HCT116 (cell line): Measurements from ENCODE around the gene IVD. TPM values are rescaled to one million over a fixed set of nuclear protein-coding genes. Genes with fewer than 3 reads are reported as not detected.

Experiments
- ATAC-seq: fragments of 200-7000 bp; cut with Tn5 transposase; 2 replicates; pipeline ENCODE4 v1.9.1; 2020; ENCODE audit warnings: mild to moderate bottlenecking, moderate library complexity
- BruUV-seq: library from RNA; stranded (reverse); fragments of 400-500 nt; replicated peaks from 2 replicates; lab custom pipeline; 2021; lab: Mats Ljungman, UMichigan
- CTCF ChIA-PET: fragments of 300-600 bp; sonication (Branson Sonifier 250); formaldehyde crosslinking; loops from one replicate; lab custom pipeline; 2021; ENCODE audit warnings: antibody characterized with exemption; lab: Charles Lee
- POLR2A ChIA-PET: fragments of 300-600, 350-600 bp; sonication (Branson Sonifier 250); formaldehyde crosslinking; loops from one replicate; lab custom pipeline; 2021; ENCODE audit warnings: antibody characterized with exemption; lab: Charles Lee
- RAD21 ChIA-PET, 2 experiments: fragments of 300-600 bp; sonication (Branson Sonifier 250); formaldehyde crosslinking; loops; one replicate each; lab custom pipeline; 2023; ENCODE audit warnings: low total read pairs in 2 of 2; ENCODE audit not compliant: uncharacterized antibody in 2 of 2, unreplicated experiment in 2 of 2, low non-redundant PET in 1 of 2; lab: Charles Lee
- DNase-seq: peaks from one replicate; pipeline ENCODE4 v3.0.0-alpha.2; 2010; ENCODE audit warnings: low read depth, low spot score
- H2AFZ ChIP-seq: fragments of 200-600 bp; shearing (Covaris generic), sonication (generic); 2 replicates; pipeline ENCODE4 v1.6.1; 2017; ENCODE audit warnings: low read depth, mixed run types, mixed read lengths, antibody characterized with exemption, low read length; ENCODE audit not compliant: poor library complexity, severe bottlenecking
- H3K27ac ChIP-seq: 2 replicates; pipeline ENCODE4 v1.5.1; 2012; ENCODE audit warnings: low read depth, low read length
- H3K27me3 ChIP-seq: fragments of 200-600 bp; sonication (generic); 2 replicates; pipeline ENCODE4 v1.6.1; 2016; ENCODE audit warnings: mixed run types, low read length, mixed read lengths; ENCODE audit not compliant: insufficient read depth
- H3K36me3 ChIP-seq, 2 experiments: fragments of 200-500 bp in 1 of 2; fragments of 200-600 bp in 1 of 2; sonication (Bioruptor generic) in 1 of 2; sonication (generic) in 1 of 2; 2 replicates each; pipeline versions ENCODE4 v1.5.1 to v1.6.1; 2014 to 2016; ENCODE audit warnings: low read length in 2 of 2, inconsistent platforms in 1 of 2, mixed read lengths in 1 of 2, mixed run types in 1 of 2; ENCODE audit not compliant: insufficient read depth in 2 of 2, control insufficient read depth in 1 of 2
- H3K4me1 ChIP-seq, 2 experiments: fragments of 200-600 bp in 1 of 2; sonication (generic) in 1 of 2; 2 replicates each; pipeline versions ENCODE4 v1.5.1 to v1.6.1; 2012 to 2017; ENCODE audit warnings: low read length in 2 of 2, inconsistent platforms in 1 of 2, mild to moderate bottlenecking in 1 of 2, mixed read lengths in 1 of 2, mixed run types in 1 of 2, moderate library complexity in 1 of 2; ENCODE audit not compliant: insufficient read depth in 2 of 2, control insufficient read depth in 1 of 2
- H3K4me2 ChIP-seq: fragments of 200-600 bp; sonication (generic); 2 replicates; pipeline ENCODE4 v1.6.1; 2017; ENCODE audit warnings: mixed run types, low read length, mixed read lengths
- H3K4me3 ChIP-seq, 2 experiments: fragments of 200-600 bp in 1 of 2; sonication (generic) in 1 of 2; replicated peaks in 1 of 2; 2 replicates each; pipeline ENCODE4 v1.5.1; 2011 to 2016; ENCODE audit warnings: low read length in 2 of 2, control low read depth in 1 of 2, low read depth in 1 of 2, mild to moderate bottlenecking in 1 of 2, mixed read lengths in 1 of 2, mixed run types in 1 of 2
- H3K79me2 ChIP-seq: fragments of 200-600 bp; sonication (generic); 2 replicates; pipeline ENCODE4 v1.6.1; 2017; ENCODE audit warnings: mild to moderate bottlenecking, mixed run types, low read length, moderate library complexity, mixed read lengths; ENCODE audit not compliant: insufficient read depth
- H3K9ac ChIP-seq: fragments of 200-600 bp; sonication (generic); 2 replicates; pipeline ENCODE4 v1.6.1; 2016; ENCODE audit warnings: low read length, mixed read lengths
- H3K9me2 ChIP-seq: fragments of 200-600 bp; sonication (generic), shearing (Covaris generic); 2 replicates; pipeline ENCODE4 v1.6.1; 2017; ENCODE audit warnings: mixed run types, mild to moderate bottlenecking, moderate library complexity; ENCODE audit not compliant: insufficient read depth
- H3K9me3 ChIP-seq, 2 experiments: fragments of 200-500 bp in 1 of 2; fragments of 200-600 bp in 1 of 2; sonication (Bioruptor generic) in 1 of 2; sonication (generic) in 1 of 2; 2 replicates each; pipeline ENCODE4 v1.6.1; 2014 to 2017; ENCODE audit warnings: low read length in 2 of 2, mixed read lengths in 2 of 2, inconsistent platforms in 1 of 2, low read depth in 1 of 2, mild to moderate bottlenecking in 1 of 2, mixed run types in 1 of 2, moderate library complexity in 1 of 2; ENCODE audit not compliant: control insufficient read depth in 1 of 2, insufficient read depth in 1 of 2
- H4K20me1 ChIP-seq: fragments of 200-600 bp; sonication (generic), shearing (Covaris generic); 2 replicates; pipeline ENCODE4 v1.6.1; 2017; ENCODE audit warnings: mixed run types, mild to moderate bottlenecking, moderate library complexity; ENCODE audit not compliant: insufficient read depth
- CBX3 ChIP-seq: IDR thresholded peaks from 2 replicates; pipeline ENCODE4 v1.6.1; 2012; ENCODE audit warnings: low read depth
- CEBPB ChIP-seq: IDR thresholded peaks from 2 replicates; pipeline ENCODE4 v1.6.1; 2012; ENCODE audit warnings: low read depth
- CTCF ChIP-seq, 3 experiments: fragments of 200-600 bp in 1 of 3; sonication (generic) in 1 of 3; IDR thresholded peaks in 2 of 3; conservative IDR thresholded peaks in 1 of 3; 2 replicates each; pipeline ENCODE4 v1.5.1; 2012 to 2017; ENCODE audit warnings: low read depth in 2 of 3, low read length in 2 of 3, antibody characterized with exemption in 1 of 3, borderline replicate concordance in 1 of 3, control low read depth in 1 of 3, mild to moderate bottlenecking in 1 of 3, mixed read lengths in 1 of 3, mixed run types in 1 of 3, moderate library complexity in 1 of 3; ENCODE audit not compliant: insufficient read depth in 1 of 3
- EZH2phosphoT487 ChIP-seq: fragments of 200-600 bp; IDR thresholded peaks from 2 replicates; pipeline ENCODE4 v1.6.1; 2018; ENCODE audit warnings: antibody characterized with exemption, borderline replicate concordance
- FOSL1 ChIP-seq: IDR thresholded peaks from 2 replicates; pipeline ENCODE4 v1.6.1; 2012; ENCODE audit warnings: low read depth
- MAX ChIP-seq: IDR thresholded peaks from 2 replicates; pipeline ENCODE4 v1.6.1; 2012
- SP1 ChIP-seq: IDR thresholded peaks from 2 replicates; pipeline ENCODE4 v1.6.1; 2012; ENCODE audit warnings: low read depth
- SRF ChIP-seq: IDR thresholded peaks from 2 replicates; pipeline ENCODE4 v1.6.1; 2012; ENCODE audit warnings: low read depth
- TCF7L2 ChIP-seq: IDR thresholded peaks from 2 replicates; pipeline ENCODE4 v1.7.0; 2011; ENCODE audit warnings: borderline replicate concordance, inconsistent platforms; ENCODE audit not compliant: insufficient read depth, insufficient read length; ENCODE audit errors: extremely low read depth
- ZFX ChIP-seq: fragments of 450-650 bp; IDR thresholded peaks from 2 replicates; pipeline ENCODE4 v1.6.1; 2017
- ZNF274 ChIP-seq: fragments of 200-500 bp; sonication (Bioruptor generic); IDR thresholded peaks from 2 replicates; pipeline ENCODE4 v1.6.1; 2014; ENCODE audit warnings: mild to moderate bottlenecking, low read depth, low read length, inconsistent platforms
- intact Hi-C: fragments of 100-400 bp; cut with micrococcal nuclease; formaldehyde crosslinking; loops from 2 replicates; pipeline ENCODE4 v1.10.0; 2022
- total RNA-seq: library from RNA; stranded (reverse); gene quantifications from one replicate; pipeline ENCODE4 v1.2.1, GENCODE V29; 2021; ENCODE audit not compliant: unreplicated experiment

IVD gene
- total RNA-seq, 1 experiment from 2014 or later = 65.6 TPM

- no peak for TF ChIP-seq SRF
- no peak for TF ChIP-seq SP1
- TF ChIP-seq TCF7L2 = no peak
- TF ChIP-seq ZNF274 = no peak
These were observed 53.9 kb downstream of the IVD start (continued) for GRCh38 chr15:40459391-40460015.

DNA sequence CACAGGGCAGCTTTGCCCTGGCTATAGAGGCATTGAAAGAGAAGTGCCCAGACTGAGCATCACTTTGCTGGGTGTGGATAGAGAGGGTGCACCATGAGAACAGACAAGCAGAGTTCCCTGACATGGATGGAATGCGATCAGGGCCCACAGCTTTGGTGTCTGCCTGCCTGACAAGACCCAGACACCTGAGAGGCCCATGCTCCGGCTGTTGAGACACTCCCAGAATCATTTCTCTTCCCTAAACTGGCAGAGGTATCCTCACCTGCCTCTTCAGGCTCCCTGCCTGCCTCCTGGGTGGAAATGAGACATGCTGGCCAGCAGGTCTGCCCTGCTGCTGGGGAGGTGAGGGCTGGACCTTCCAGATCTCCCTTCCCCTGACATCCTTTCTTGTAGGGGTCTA, 54.8 kb downstream of the IVD start:
- no peak overlapping the region for H3K4me2 ChIP-seq
- H3K9me2 ChIP-seq = no peaks in the 10 kb centered on the region
- CTCF ChIA-PET = no interaction called here
- no peak overlapping the region for H3K4me3 ChIP-seq
- H2AFZ ChIP-seq = no peak overlapping the region
- ATAC-seq (no peak), DNase-seq (no peak)
- H3K36me3 ChIP-seq = peaks cover 6 to 9% of the 10 kb centered on the region in 2 experiments; a peak in 3 of 4 replicates
- RAD21 ChIA-PET = no interaction called here
- intact Hi-C loops = no loop called here
- POLR2A ChIA-PET = no interaction called here
- peaks cover 2% of the 10 kb centered on the region; the same call in 1 of the 2 replicates for H4K20me1 ChIP-seq
- H3K27ac ChIP-seq = no peak overlapping the region
- H3K79me2 ChIP-seq = peaks cover 34% of the 10 kb centered on the region
- TF ChIP-seq SRF = no peak
- no peak for TF ChIP-seq ZFX
- TF ChIP-seq CTCF (IDR thresholded peaks at IDR 0.05 in 2 of 3, conservative IDR thresholded peaks at IDR 0.05 in 1 of 3; ENCODE audit: borderline replicate concordance in 1 of 3, insufficient read depth in 1 of 3, low read depth in 2 of 3, low read length in 2 of 3) = no peak
- no peak for TF ChIP-seq FOSL1
- TF ChIP-seq TCF7L2 = no peak
- no peak for TF ChIP-seq EZH2phosphoT487
- TF ChIP-seq SP1 = no peak
- TF ChIP-seq CBX3 = no peak
- TF ChIP-seq MAX = no peak
- no peak for TF ChIP-seq CEBPB
- no peak overlapping the region for H3K9ac ChIP-seq
- H3K9me3 ChIP-seq = no peaks in the 10 kb centered on the region
- H3K27me3 ChIP-seq = no peaks in the 10 kb centered on the region
- BruUV-seq = no TSS peak
- H3K4me1 ChIP-seq = peaks cover 12 to 16% of the 10 kb centered on the region in 2 experiments
